GM21717 (cell line): ENCODE measurements around the gene XRN2.
"Not testable (repeated sequence)": the region's sequence is repeated elsewhere in the genome, so short reads cannot be mapped to it uniquely, and the experiment has no call there.

Experiments
- ATAC-seq: cut with Tn5 transposase; IDR thresholded peaks from one replicate; pipeline ENCODE4 v1.9.1; 2021; ENCODE audit warnings: mild to moderate bottlenecking, moderate library complexity; ENCODE audit not compliant: unreplicated experiment

XRN2 gene

DNA sequence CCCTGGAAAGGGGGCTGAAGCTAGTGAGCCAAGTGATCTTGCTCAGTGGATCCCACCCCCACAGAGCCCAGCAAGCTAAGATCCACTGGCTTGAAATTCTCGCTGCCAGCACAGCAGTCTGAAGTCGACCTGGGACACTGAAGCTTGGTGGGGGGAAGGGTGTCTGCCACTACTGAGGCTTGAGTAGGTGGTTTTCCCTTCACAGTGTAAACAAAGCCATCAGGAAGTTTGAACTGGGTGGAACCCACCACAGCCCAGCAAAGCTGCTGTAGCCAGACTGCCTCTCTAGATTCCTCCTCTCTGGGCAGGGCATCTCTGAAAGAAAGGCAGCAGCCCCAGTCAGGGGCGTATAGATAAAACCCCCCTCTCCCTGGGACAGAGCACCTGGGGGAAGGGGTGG is 110.9 kb downstream of the XRN2 start:
- ATAC-seq, result not testable (repeated sequence)

GRCh38 chr20:21419147-21419546 is 116.0 kb downstream of the XRN2 start:
- not testable (repeated sequence) for ATAC-seq

- no peak for ATAC-seq
These were observed 118.6 kb downstream of the XRN2 start for GRCh38 chr20:21421601-21422236.

DNA sequence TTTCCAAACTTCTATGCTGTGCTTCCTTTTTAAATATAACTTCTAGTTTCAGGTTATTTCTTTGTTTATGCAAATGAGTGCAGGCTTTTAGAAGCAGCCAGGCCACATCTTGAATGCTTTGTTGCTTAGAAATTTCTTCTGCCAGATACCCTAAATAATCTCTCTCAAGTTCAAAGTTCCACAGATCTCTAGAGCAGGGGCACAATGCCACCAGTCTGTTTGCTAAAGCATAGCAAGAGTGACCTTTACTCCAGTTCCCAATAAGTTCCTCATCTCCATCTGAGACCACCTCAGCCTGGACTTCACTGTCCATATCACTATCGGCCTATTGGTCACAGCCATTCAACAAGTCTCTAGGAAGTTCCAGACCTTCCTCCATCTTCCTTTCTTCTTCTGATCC is 120.6 kb downstream of the XRN2 start:
- ATAC-seq, result not testable (repeated sequence)

DNA sequence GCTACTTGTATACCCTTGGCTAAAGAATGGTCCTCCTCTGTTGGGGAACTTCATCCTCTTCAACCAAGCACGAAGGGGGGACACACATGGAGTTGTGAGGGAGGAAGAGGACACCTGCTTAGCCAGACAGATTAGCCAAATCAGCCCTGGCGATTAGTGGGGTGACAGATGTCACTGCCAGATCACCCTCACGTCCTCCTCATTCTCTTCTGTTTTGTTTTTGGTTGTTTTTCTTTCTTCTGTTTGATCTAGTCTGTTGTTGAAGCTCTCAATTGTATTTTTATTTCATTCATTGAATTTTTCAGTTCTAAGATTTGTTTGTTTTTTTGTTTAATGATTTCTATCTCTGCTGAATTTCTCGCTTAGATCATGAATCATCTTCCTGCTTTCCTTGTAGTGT is 121.7 kb downstream of the XRN2 start:
- ATAC-seq, result no peak

GRCh38 chr20:21430020-21430419 is 126.9 kb downstream of the XRN2 start:
- ATAC-seq, result no peak

DNA sequence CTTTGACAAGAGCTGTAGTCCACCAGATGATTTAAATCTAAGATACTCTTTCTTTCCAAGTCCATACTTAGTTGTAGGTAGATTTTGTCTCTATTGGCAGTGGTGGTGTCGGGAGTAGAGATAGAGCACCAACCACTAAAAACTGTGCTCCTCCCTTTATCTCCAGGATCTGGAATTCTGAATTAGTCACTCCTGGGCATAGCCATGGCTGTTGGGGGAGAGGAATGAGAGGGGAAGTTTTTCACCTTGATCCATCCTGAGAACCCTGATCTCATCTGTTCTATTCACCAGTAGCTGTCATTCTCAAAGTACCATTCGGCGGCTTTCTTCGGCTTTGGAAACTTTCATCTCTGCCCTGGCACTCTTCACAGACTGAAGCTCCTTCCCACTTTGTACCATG is 129.8 kb downstream of the XRN2 start:
- no peak for ATAC-seq

GRCh38 chr20:21433329-21433890 is 130.3 kb downstream of the XRN2 start:
- no peak for ATAC-seq

DNA sequence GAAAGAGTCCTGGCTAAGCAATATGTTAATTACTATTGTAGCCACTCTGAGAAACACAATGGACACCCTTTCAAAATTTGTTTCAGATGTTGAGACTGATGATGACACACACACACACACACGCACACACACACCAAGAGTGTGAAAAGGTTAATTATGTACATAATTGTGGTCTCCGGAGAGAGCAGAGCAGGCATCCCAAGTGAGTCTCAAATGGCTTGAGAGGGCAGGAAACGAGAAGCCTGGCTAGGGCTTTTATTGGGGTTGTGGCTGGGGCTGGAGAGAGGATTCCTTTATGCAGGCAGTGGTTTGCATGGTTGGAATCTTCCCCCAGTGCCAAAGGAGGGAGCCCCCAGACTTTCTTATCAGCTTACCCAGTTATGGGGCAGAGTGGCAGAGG is 132.4 kb downstream of the XRN2 start:
- no peak for ATAC-seq

GRCh38 chr20:21436205-21436604 is 133.1 kb downstream of the XRN2 start:
- no peak for ATAC-seq

DNA sequence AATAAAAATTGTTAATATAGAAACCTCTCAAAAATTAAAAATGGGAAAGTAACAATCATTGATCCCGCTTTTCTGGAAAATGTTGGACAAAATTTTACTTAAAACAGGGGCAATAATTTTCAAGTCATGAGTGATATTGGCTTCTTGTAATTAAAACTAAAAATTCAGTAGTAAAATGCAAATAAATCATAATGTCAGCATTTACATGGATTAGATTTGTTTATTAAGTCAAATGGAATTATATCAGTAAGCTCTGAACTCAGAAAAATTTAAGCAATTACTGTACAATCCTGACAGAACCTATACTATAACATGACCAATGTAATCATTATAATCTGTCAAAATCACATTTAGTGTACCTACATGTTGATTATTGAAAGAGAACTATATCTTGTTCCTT is 134.1 kb downstream of the XRN2 start:
- ATAC-seq, result no peak

GRCh38 chr20:21437816-21438215 is 134.7 kb downstream of the XRN2 start:
- ATAC-seq, result no peak
